Medulla oblongata (tissue), 1 donor: Measurements from ENCODE around the gene SINHCAF.
A peak's percentile ranks its signal among the peaks of the same experiment; 100 is the strongest.

Experiments
- DNase-seq: peaks from one replicate; pipeline ENCODE4 v3.0.0-alpha.2; 2015; ENCODE audit errors: extremely low spot score

SINHCAF gene

DNA sequence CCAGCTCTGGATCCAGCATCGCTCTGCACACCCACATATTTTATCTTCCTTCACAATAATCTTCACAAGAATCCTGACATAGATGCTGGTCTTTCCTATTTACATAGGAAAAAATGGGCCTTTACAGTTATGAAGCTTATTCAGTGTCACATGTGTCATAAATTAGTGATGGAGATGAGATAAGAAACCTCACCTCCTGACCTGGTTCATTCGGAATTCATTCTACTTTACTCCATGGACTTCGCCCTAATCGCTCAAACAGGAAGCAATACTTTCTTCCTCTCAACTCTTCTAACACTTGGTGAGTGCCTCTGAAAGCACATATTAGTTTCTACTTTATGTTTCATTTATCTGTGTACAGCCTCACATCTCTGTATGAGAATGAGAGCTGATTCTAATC, 12.0 kb upstream of the SINHCAF start:
- DNase-seq = no peak

- DNase-seq = no peak
Observed at GRCh38 chr12:31331242-31331641, 5.3 kb upstream of the SINHCAF start.

GRCh38 chr12:31326736-31327659, 1.0 kb upstream of the SINHCAF start:
- DNase-seq = peak; percentile 33

DNA sequence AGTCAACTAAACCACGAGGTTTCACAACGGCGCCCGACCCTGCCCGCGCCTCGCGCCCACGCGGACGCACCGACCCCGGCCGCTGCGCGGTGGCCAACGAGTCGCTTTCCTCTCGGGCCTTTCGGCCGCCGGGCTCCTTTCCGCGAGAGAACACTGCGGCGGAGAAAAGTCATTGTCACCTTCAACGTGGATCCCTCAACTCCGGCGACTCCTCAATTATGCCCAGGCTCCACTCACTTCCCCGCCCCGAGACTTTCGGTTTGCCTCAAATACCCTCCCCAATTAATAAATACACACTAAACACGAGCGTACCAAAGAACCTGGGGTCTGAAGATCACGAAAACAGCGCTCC, 450 bp downstream of the SINHCAF start:
- DNase-seq = peak; percentile 10

DNA sequence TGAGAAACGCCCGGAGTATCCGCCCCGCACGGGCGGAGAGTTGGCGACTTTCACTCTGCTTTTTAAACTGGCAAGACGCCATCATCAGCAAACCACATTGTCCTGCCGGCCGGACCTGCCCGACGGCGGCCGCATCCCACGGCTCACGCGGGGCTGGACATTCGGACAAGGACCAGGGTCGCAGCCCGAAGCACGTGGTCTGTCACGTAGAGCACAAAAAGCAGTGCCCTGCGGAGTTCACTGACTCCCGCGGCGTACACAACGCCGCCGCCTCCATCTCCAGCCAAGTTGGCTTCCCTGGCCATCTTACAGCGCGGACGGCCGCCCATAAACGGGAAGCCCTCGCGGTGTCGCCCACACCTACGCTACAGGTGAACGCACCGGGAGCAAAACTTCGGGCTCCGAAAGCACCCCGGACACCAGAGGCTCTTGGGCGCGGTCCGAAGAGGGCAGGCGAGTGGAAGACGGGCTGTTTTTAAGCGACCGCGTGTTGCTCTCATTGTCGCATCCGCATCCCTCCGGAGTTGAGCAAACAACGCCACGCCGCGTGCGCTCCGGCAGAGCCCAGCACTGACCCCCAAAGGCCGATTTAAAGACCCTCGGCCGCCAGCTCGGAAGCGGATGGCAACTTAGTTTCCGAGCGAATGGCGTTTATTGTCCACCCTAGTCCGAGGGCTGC, 966 bp downstream of the SINHCAF start:
- DNase-seq = peak; percentile 31

- DNase-seq = peak; percentile 43
Observed at GRCh38 chr12:31324116-31324844, 1.7 kb downstream of the SINHCAF start.

- peak; percentile 22 for DNase-seq
Observed at GRCh38 chr12:31323391-31324115, 2.4 kb downstream of the SINHCAF start.

DNA sequence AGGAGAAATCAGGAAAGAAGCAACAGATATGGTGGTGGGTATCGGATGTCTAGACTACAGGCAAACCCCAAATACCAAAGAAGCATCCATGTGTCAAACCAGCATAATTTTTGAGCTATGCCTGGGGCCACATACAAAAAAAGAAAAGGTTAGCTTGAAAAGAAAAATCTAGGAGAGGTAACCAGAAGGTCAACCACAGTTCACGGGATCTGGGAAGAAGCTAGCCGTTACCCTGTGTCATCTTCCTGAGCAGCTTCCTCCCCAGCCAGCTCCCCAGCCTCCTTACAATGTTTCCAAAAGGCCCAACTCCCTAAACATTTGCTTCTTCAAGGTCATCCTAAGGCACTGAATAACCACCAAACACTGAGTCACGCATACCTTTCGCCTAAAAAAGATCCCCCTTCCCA, 3.1 kb downstream of the SINHCAF start:
- no peak for DNase-seq

DNA sequence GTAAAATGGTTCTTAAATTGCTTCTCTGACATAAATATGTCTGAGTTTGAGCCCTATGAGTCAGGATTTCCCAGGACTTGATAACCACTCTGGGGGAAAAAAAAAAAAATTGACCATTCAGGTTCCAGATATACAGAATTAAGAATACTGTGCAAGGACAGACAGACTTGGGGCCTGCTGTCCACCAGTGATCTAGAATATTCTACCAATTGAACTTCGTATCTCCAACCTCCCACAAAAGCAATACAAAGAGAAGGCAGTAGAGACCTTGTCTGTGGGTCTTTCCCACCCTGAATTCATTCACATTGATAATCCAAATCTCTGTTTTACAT, 4.1 kb downstream of the SINHCAF start:
- no peak for DNase-seq

GRCh38 chr12:31321186-31321896, 4.6 kb downstream of the SINHCAF start:
- no peak for DNase-seq

GRCh38 chr12:31318657-31319269, 7.2 kb downstream of the SINHCAF start:
- DNase-seq = no peak

DNA sequence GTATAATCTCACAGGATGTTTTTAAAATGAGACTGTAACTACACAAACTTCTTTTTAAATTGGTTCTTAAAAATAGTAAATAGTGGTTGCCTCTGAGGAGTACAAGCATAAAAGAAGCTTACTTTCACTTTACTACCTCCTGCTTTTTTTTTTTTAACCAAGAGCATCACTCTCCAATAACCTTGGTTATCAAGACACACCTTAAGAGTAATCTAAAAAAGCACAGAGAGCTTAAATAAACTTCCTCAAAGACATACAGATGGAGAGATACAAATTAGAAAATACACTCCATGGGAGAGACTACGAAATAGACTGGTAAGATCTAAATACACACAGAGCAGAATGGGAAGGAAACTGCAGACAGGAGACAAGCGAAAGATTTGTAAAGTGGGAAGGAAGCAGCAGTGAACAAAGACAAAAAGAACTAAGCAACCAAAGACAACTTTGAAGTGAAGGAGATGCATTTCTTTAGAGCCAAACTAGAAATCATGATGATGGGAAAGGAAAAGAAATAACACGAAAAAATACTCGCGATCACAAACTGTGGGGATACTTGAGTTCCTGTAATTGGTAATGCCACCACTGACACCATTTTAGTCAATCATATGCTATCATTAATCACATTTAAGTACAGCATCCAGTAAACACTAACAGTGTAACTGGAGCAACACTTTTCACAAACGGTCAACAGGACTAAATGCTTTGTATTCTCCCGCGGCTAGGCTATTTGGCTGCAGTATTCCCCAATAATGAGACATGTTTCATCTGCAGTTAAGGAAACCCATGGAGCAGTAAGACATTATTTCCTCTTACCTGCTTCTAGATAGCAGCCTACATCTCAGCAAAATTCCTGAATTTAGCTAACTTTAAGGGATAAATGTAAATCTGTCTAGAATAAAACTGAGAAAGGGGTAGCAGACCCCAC, 8.2 kb downstream of the SINHCAF start:
- peak; percentile 46 for DNase-seq

- peak; percentile 22 for DNase-seq
Observed at GRCh38 chr12:31316891-31317290, 9.1 kb downstream of the SINHCAF start.

DNA sequence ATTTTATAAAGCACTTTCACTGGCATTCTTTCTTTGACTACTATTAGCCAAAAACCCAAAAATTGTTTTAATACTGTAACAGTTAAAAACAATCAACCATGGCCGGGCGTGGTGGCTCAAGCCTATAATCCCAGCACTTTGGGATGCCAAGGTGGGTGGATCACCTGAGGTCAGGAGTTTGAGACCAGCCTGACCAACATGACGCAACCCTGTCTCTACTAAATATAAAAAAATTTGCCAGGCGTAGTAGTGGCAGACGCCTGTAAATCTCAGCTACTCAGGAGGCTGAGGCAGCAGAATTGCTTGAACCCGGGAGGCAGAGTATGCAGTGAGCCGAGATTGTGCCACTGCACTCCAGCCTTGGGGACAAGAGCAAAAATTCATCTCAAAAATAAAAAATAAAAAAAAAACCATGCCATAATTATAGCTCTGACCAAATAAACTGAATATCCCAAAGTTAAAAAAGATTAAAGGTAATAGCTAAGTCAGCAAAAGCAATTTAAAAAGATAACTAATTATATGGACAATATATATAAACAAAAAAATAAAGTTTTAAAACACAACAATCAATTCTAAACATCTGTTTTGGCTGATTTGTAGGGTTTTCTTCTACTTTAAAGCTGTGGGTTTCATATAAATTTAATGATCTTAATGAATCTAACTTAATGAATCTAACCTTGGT, 10.0 kb downstream of the SINHCAF start:
- DNase-seq = no peak

- no peak for DNase-seq
Observed at GRCh38 chr12:31315044-31315715, 10.8 kb downstream of the SINHCAF start.

GRCh38 chr12:31312431-31312830, 13.5 kb downstream of the SINHCAF start:
- DNase-seq = no peak

DNA sequence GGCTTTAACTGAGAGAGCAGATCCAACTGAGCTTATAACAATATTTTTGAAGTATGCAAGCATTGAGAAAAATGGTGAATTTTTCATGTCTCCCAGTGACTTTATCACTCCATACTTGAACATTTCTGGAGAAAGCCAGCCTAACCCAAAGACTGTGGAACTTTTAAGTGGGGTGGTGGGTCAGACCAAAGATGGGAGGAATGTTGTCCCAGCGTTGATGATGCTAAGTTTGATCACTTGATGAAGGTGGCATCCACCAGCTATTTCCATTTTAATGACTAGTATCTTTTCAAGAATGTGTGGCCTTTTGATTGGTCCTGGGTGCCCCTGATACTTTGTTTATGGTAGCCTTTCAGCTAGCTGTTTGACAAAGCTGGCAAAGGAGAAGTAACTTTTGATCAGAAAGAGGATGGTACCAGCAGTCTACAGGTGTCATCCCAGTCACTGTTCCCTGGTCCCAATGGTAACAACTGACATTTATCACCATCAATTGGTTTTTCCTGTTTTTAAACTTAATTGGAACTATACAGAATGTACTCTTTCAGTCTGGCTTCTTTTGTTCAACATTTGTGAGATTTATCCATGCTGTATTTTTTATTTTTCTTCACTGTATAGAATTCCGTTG, 14.2 kb downstream of the SINHCAF start:
- DNase-seq = no peak

DNA sequence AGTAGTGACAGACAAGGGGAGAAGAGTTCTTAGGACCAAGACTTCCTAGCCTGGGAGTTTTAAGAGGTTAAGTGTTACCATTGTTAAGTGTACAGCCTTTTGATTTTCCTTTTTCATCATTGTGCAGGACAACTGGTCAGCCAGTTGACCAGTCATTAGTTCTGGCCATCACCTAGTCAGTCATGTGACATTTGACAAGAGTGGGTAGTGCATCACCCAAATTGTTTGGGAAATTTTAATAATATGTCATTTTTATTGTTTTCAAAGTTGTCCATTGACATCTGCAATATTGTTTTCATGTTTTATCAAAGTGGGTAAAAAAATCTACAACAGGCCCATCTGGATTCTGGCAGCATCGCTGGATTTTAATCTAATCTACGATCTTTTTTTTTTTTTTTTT, 15.5 kb downstream of the SINHCAF start:
- DNase-seq = no peak
